GM21786 (cell line): Measurements from ENCODE around the gene LPAR3.

Source experiments
- ATAC-seq: cut with Tn5 transposase; IDR thresholded peaks from one replicate; pipeline ENCODE4 v1.9.1; 2021; ENCODE audit not compliant: unreplicated experiment

LPAR3 gene

DNA sequence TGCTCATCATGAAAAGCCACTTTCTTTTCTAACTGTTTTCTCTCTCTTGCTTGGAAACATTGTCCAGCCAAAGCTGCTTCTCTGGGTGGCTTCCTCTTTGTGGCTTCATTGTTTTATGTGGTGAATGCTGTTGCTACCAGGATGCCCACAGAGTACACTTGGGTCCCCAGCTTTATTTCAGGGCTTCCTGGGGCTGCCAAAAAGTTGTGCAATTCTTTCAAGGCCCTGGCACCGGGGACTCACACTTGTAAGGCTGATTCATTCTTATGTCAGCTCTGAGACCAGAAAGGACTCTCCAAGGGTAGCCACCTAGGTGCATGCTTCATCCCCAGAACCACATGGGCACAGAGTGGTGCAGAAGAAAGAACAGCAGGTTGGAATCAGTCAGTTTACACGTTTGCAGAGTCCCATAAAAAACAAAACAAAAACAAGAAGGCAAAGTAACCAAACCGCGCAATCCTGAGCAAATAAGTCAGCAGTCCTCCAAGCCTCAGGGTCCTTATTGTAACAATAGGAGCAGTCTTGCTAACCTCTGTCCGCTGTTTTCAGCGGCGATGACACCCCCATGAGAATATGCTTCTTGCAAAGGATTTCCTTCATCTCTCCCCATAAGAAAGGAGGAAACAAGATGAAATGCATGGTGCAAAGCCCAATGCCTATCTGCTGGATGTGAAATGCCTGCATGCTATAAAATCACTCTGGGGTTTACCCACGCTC, 112.8 kb downstream of the LPAR3 start:
- ATAC-seq: no peak

GRCh38 chr1:84776639-84777038, 116.4 kb downstream of the LPAR3 start:
- no peak for ATAC-seq

DNA sequence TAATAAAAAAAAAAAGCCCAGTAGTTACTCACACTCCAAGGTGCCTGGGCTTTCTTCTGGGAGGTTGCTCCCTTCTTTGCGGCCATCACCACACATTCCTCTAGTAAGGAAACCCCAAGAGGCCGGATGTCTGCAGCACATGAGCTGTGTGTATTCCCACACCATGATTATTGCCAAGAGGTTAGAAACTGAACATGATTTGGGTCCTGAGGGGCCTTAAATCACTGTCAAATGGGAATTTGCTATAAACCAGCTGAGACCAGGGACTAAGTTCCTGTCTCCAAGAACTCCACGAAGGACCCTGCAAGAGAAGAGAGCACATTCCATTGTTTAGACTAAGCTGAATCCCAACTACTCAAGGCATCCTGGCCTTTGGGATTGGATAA, 117.5 kb downstream of the LPAR3 start:
- ATAC-seq: no peak

DNA sequence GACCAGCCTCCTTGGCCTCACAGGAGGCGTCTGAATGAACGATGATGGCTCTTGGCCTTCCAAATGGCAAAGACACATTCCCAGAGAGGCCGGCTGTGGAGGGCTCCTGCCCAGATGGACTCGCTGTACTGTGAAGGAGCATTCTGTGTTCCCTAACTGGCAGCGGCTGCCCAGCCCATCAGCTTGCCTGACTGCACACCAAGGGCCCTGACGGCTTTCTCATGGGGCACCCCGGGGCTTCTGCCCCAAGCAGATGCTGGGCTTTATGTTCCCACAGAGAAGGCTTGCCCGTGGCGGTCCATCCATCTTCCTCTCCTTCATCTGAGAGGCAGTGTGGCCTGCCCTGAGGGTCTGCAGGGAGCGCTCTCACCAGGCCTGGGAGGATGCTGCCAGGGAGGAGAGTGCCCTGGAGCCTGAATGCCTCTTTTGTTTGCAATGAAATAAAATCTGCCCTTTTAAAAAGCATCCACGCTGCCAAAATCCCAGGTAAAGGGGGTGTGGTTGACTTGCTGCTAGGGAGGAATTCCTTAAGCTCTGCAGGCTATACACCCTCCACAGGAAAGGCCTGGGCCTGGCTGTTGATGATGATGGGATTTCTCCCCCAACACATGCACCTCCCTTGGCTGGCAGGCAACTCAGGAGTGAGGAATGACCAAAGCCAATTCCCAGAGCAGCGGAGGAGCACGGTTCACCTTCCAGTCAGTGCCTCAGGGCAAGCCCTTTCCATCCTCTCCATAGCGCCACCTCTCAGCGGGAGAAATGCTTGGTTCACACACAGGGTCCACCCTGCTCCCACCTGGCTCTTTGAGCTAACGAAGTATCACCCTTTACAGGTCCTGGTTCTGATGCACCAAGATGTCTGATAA, 118.1 kb downstream of the LPAR3 start:
- ATAC-seq: no peak

DNA sequence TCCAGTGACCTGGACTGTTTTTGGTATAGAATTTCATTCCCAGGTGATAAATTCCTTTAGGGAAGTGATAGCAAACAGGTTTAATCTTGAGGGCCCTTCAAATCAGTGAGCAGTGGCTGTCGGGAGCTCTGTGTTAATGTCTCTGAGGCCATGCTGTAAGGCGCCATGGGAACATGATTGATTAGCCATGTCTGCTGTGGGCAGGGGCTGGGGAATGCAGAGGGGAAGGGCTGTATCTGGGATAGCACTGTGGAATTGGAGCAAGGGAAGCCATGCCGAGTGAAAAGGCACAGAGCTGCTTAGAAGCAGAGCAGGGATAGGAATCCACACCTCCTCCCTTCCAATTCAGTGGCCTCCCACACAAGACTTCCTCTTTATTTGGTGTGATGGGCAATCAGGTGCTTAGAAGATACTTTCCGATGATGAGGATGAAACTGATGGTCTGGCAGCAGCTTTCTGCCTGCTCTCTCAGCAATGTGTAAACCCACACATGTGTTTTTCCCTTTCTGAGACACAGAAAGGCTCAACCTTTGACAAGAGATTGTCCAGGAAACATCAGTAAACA, 119.0 kb downstream of the LPAR3 start:
- no peak for ATAC-seq

GRCh38 chr1:84773195-84773594, 119.8 kb downstream of the LPAR3 start:
- ATAC-seq: no peak

- peak; percentile 87 for ATAC-seq
These were observed 120.5 kb downstream of the LPAR3 start for GRCh38 chr1:84772428-84772943.

GRCh38 chr1:84771895-84772294, 121.1 kb downstream of the LPAR3 start:
- peak; percentile 23 for ATAC-seq

DNA sequence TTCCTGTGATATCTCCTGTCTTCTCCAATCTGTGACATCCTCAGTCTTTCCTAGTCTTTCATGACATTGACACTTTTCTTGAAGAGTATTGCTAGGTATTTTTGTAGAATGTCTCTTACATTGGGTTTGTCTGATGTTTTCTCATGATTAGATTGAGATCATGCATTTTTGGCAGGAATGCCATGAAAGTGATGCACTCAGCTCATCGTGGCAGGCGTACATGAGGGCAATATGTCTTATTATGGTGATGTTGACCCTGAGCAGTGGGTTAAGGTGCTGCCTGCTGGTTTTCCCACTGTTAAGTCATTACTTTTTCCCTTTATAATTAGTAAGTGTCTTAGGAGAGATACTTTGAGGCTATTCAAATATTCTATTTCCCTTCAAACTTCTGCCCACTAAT, 122.5 kb downstream of the LPAR3 start:
- no peak for ATAC-seq

DNA sequence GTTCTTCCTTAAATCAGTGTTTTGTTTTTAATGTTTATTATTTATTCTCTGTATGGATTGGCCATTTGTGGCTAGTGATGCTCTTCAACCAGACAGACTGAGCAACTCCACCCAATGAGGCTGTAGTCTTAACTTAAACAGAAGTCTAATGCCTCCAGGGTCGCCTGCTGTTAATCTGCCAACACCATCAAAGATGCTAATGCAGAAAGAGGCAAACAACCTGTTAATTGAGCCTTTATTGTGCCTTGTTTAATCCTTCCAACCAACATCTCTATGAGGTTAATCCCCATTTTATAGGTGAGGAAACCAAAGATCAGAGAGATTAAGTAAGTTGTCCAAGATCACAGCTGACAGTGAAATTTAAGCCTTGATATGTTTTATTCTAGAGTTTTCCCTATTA, 123.4 kb downstream of the LPAR3 start:
- ATAC-seq: no peak

- ATAC-seq: no peak
These were observed 124.4 kb downstream of the LPAR3 start for GRCh38 chr1:84768634-84769033.

DNA sequence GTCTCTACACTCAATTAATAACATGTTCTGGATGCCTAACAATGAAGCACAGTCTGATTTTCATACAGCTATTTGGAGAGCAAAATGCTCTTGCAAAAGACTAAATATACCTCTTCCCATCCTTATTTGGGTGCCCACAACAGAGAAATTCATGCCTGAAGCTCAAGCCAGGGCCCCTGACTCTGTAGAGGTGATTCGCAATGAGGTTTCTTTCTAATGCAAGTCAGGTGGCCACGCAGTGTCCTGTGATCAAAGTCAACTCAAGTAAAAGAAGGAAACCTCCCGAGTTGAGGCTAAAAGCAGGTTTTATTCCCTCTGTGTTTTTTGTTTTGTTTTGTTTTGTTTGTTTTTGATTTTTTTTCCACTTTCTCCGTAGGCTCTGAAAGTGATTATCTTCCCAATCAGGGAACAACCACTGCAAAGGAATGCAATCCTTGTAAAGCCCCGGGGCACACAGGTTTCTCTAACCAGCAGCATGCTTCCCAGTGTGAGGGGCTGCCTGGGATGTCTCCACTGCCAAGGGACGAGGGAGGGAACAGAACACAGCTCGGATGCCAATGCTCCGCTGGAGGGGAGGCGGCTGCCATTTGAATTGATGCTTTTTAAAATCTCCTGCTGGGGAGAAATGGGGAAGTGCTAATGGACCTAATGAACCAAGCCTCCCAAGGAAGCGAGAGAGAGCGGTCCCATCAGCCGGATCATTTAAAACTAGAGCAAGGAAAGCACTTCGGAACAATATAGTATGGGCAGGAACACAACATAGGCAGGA, 128.9 kb downstream of the LPAR3 start:
- no peak for ATAC-seq

GRCh38 chr1:84762664-84763063, 130.3 kb downstream of the LPAR3 start:
- ATAC-seq: no peak
